SK-N-MC (cell line): ENCODE data around the gene ATP6V1G1.

ENCODE experiments used
- DNase-seq: peaks from one replicate; pipeline ENCODE4 v3.0.0-alpha.2; 2011; ENCODE audit warnings: low read depth, low spot score
- H3K27ac ChIP-seq: fragments of 200-600 bp; sonication (generic); 2 replicates; pipeline ENCODE4 v1.5.1; 2016; ENCODE audit warnings: mixed run types
- H3K36me3 ChIP-seq: fragments of 200-600 bp; sonication (generic); 2 replicates; pipeline ENCODE4 v1.6.1; 2017; ENCODE audit warnings: antibody characterized with exemption, low read length, mixed read lengths; ENCODE audit not compliant: insufficient read depth
- H3K4me3 ChIP-seq: fragments of 200-600 bp; sonication (generic); 2 replicates; pipeline ENCODE4 v1.5.1; 2016
- H3K9ac ChIP-seq: fragments of 200-600 bp; sonication (generic); 2 replicates; pipeline ENCODE4 v1.8.0; 2017; ENCODE audit warnings: mixed run types, mixed read lengths; ENCODE audit not compliant: insufficient read length
- H3K9me3 ChIP-seq: fragments of 200-600 bp; sonication (generic); 2 replicates; pipeline ENCODE4 v1.6.1; 2017; ENCODE audit warnings: low read depth, mild to moderate bottlenecking, antibody characterized with exemption, low read length, moderate library complexity, mixed read lengths
- EZH2 ChIP-seq: fragments of 200-600 bp; sonication (generic); IDR thresholded peaks from one replicate; pipeline ENCODE4 v1.6.1; 2017; ENCODE audit warnings: antibody characterized with exemption
- FOXP2 ChIP-seq: optimal IDR thresholded peaks from 2 replicates; pipeline ENCODE3; 2011; ENCODE audit warnings: mild to moderate bottlenecking, moderate library complexity; ENCODE audit not compliant: insufficient read depth; ENCODE audit errors: extremely low read length, control extremely low read depth
- POLR2AphosphoS5 ChIP-seq: IDR thresholded peaks from 2 replicates; pipeline ENCODE4 v1.6.1; 2012; ENCODE audit warnings: mild to moderate bottlenecking, low read depth, low read length, borderline replicate concordance

Gene ATP6V1G1

DNA sequence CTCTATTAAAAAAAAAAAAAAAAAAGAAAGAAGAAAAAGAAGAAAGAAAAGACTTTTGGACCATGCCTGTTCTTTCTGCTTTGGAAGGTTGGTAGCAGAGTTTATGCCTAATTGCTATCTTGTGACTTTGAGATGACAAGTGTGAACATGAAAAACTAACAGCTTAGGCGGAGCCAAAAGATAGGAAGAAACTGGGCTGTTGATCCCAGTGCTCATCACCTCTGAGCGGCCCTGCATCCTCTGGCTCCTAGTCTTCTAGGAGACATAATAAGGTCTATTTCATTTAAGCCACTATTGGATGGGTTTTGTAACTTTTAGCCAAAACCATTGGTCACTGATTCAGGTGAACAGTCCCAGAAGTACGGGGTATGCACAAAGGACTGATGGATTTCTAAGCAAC is 34.4 kb upstream of the ATP6V1G1 start:
- H3K27ac ChIP-seq: no peak overlapping the region

DNA sequence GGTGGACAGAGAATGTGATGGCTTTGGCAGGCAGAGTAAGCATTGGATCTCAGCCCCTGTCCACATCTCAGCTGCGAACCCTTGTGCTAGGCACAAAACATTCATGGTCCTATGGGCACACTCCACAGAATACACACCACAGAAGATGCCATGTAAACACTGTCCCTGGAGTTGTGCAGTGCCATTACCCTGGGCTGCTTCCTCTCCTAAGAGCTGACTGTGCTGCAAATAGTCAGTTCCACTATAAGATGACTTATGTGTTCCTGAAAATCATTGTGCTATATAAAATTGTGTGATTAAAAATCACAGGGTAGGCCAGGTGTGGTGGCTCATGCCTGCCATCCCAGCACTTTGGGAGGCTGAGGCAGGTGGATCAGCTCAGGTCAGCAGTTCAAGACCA is 31.9 kb upstream of the ATP6V1G1 start:
- no peaks in the 10 kb centered on the region for H3K9me3 ChIP-seq
- H3K9ac ChIP-seq: no peak overlapping the region
- H3K27ac ChIP-seq: no peak overlapping the region
- TF ChIP-seq FOXP2: no peak
- TF ChIP-seq EZH2: no peak
- TF ChIP-seq POLR2AphosphoS5: no peak
- no peaks in the 10 kb centered on the region for H3K36me3 ChIP-seq
- no peak overlapping the region for H3K4me3 ChIP-seq
- DNase-seq: no peak

More for the DNA sequence above, 34.4 kb upstream of the ATP6V1G1 start:
- Histone ChIP-seq H3K36me3 (no peaks in the 10 kb centered on the region), H3K9ac (no peak overlapping the region), H3K9me3 (no peaks in the 10 kb centered on the region), H3K4me3 (no peak overlapping the region)
- TF ChIP-seq FOXP2: no peak
- no peak for TF ChIP-seq POLR2AphosphoS5
- no peak for TF ChIP-seq EZH2
- DNase-seq: no peak

DNA sequence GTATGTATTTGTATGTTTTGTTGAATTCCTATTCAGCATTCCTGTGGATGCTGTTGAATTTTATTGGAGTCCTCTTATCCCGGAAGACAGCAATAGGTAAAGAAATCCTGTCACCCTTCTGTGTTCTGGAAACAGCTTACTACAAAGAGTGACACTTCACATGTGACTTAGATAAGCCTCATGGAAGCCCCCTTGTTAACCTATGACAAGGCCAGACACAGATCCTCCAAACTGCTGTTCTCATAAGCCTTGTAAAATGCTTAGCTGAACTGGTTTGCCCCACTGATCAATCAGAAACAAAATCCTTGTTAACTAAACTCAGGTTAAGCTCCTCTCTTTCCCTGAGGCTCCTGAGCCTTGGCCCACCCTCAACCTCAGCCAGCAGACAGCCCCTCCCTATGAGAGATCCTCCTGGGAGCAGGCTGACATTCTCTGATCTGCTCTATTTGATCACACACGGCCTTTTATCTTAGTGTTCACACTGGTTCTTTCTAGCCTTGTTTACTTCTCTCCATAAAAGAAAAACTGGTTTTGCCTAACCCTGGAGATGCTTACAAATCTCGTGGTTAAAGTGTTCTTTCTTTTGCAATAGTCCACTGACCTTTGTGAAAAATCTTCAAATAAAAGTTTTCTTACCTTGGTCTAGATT is 29.4 kb upstream of the ATP6V1G1 start:
- no peak overlapping the region for H3K4me3 ChIP-seq
- no peak overlapping the region for H3K9ac ChIP-seq
- no peak overlapping the region for H3K27ac ChIP-seq
- no peaks in the 10 kb centered on the region for H3K36me3 ChIP-seq
- no peaks in the 10 kb centered on the region for H3K9me3 ChIP-seq
- no peak for DNase-seq
- TF ChIP-seq POLR2AphosphoS5: no peak
- TF ChIP-seq EZH2: no peak

GRCh38 chr9:114559830-114560513 is 27.6 kb upstream of the ATP6V1G1 start:
- Histone ChIP-seq H3K9ac (no peak overlapping the region), H3K9me3 (no peaks in the 10 kb centered on the region), H3K36me3 (no peaks in the 10 kb centered on the region), H3K4me3 (no peak overlapping the region), H3K27ac (no peak overlapping the region)
- no peak for DNase-seq
- TF ChIP-seq POLR2AphosphoS5: no peak

DNA sequence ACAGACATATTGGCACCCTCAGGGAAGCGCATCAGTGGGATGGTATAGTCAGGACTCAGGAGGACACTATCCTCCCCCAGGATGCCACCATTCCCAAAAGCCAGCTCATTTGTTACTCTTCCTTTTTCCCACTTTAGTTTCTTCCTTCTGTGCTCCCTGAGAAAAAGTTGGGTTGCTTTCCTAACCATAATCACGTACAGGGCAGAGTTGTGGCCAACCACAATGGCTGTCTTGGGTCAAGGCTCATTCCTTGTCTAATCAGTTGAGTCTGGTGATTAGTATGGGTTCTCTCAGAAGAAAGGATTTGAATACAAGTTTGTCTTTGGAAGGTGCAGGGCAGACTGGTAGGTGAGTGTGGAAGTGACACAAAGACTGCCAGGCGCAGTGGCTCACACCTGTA is 26.6 kb upstream of the ATP6V1G1 start:
- Histone ChIP-seq H3K27ac (no peak overlapping the region), H3K9me3 (no peaks in the 10 kb centered on the region), H3K9ac (no peak overlapping the region), H3K4me3 (no peak overlapping the region), H3K36me3 (no peaks in the 10 kb centered on the region)
- no peak for DNase-seq
- no peak for TF ChIP-seq POLR2AphosphoS5

GRCh38 chr9:114561771-114562170 is 25.8 kb upstream of the ATP6V1G1 start:
- TF ChIP-seq EZH2 (no peak), POLR2AphosphoS5 (no peak), FOXP2 (no peak)
- Histone ChIP-seq H3K36me3 (no peaks in the 10 kb centered on the region), H3K9me3 (no peaks in the 10 kb centered on the region)

GRCh38 chr9:114565204-114565603 is 22.4 kb upstream of the ATP6V1G1 start:
- no peak for DNase-seq
- no peaks in the 10 kb centered on the region for H3K36me3 ChIP-seq
- no peak overlapping the region for H3K9ac ChIP-seq
- H3K27ac ChIP-seq: no peak overlapping the region
- no peaks in the 10 kb centered on the region for H3K9me3 ChIP-seq
- no peak for TF ChIP-seq POLR2AphosphoS5
- H3K4me3 ChIP-seq: no peak overlapping the region

More at GRCh38 chr9:114561771-114562170, 25.8 kb upstream of the ATP6V1G1 start:
- no peak overlapping the region for H3K27ac ChIP-seq
- H3K9ac ChIP-seq: no peak overlapping the region
- no peak for DNase-seq
- no peak overlapping the region for H3K4me3 ChIP-seq

- DNase-seq: no peak
- Histone ChIP-seq H3K4me3 (no peak overlapping the region), H3K9ac (no peak overlapping the region), H3K27ac (no peak overlapping the region), H3K36me3 (no peaks in the 10 kb centered on the region), H3K9me3 (no peaks in the 10 kb centered on the region)
- TF ChIP-seq EZH2: no peak
- TF ChIP-seq POLR2AphosphoS5: no peak
- TF ChIP-seq FOXP2: no peak
Observed at GRCh38 chr9:114570742-114571141, 16.8 kb upstream of the ATP6V1G1 start.

DNA sequence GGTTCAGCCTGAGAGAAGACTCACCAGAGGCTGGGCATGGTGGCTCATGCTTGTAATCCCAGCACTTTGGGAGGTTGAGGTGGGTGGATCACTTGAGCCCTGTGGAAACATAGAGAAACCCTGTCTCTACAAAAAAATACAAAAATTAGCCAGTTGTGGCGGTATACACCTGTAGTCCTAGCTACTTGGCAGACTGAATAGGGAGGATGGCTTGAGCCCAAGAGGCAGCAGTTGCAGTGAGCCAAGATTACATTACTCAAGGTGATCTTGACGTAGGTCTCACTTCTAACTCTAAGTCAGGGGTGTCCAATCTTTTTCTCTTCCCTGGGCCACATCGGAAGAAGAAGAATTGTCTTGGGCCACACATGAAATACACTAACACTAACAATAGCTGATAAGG is 16.2 kb upstream of the ATP6V1G1 start:
- H3K9me3 ChIP-seq: no peaks in the 10 kb centered on the region
- no peak overlapping the region for H3K27ac ChIP-seq
- no peaks in the 10 kb centered on the region for H3K36me3 ChIP-seq
- no peak overlapping the region for H3K4me3 ChIP-seq
- no peak for TF ChIP-seq EZH2
- TF ChIP-seq FOXP2: no peak
- no peak for TF ChIP-seq POLR2AphosphoS5
- no peak for DNase-seq
- no peak overlapping the region for H3K9ac ChIP-seq
